ENCODE results near the gene SNUPN.

Gene SNUPN

DNA sequence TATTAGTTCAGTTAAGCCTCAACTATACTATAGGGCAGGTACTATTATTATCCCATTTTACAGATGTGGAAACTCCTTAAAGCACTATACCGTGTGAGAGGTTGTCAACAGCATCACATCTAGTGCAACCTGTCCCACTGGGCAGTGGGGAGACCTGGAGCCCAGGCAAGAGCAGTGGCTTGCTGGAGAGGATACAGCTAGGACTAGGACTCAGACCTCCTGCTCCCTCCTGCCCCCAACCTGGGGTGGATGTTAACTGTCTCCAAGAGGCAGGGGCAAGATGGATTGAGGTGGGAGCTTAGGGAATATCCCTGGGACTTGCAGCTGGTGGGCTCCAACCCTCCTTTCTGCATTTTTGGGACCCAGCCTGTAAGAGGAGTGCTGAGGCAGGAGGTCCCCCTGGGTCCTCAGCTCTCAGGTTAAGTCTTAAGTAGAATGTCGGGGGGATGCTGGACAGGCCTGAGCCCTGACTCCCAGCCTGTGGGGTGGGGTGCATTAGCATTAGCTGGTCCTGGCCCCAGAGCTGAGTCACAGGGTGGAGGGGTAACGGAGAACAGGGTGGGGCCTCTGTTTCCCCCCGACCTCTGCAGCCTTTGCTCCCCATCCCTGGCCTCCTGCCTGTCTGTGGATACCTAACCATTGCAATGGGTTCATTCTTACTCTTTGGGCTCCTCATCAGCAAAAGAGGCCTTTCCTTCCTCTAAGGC lies 28.8 kb upstream of the SNUPN start:
- FAIRE-seq (no peak), DNase-seq (ENCODE audit: low spot score) (no peak)

DNA sequence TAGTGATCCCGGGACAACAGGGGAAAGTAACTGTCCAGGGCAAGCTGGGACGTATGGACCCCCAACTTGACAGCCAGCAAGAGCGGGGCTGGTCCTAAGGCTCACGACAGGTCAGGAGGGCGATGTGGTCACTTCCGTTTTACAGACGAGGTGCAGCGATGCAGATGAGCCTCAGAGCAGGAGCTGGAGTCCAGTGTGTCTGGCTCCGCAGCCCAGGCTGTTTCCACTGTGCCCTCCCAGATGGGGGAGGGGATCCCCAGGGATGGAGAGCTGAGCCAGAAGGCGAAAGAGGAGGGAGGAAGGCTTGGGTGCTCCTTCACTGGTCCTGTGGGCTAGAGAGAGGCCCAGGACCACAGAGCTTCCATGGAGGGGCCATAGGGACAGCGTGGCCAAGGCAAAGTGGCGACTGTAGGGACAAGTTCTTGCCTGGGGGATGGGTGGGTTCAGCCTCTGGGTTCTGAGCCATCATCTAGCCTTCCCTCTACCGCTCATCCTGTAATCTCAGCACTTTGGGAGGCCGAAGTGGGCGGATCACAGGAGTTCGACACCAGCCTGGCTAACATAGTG lies 27.9 kb upstream of the SNUPN start:
- FAIRE-seq (peak; percentile 9), DNase-seq (ENCODE audit: low spot score) (no peak)

DNA sequence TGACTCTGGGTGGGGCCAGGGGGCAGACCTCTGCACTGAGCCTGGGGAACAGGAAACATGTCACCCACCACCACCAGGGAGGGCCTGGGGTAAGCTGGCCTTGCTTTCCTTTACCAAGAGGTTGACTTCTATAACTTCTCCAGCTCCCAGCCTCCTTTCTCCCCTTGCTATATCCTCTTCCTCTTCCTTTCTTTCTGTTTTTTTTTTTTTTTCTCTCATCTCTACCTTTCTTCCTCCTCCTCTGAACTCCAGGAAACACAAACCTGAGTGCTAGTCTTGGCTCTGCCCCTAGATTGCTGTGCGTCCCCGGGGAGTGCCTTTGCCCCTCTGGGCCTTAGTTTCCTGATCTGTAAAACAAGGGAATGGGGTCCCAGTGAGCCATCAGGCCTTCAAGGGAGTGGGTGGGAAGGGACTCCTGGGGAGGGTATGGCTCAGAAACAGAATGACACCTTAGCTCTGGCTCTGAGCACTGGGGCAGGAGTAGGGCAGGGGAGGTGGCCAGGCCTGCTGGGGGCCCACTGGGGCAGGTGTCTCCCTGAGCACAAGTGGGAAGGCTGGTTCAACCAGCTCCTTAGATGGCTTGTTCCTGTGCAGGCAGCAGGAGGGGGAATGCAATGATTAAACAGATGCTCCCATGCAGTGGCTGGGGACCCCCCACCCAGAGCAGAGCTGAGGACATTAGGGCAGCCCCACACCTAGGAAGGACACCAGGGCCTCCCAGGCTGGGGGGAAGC lies 26.5 kb upstream of the SNUPN start:
- DNase-seq (ENCODE audit: low spot score) = no peak
- no peak for FAIRE-seq

DNA sequence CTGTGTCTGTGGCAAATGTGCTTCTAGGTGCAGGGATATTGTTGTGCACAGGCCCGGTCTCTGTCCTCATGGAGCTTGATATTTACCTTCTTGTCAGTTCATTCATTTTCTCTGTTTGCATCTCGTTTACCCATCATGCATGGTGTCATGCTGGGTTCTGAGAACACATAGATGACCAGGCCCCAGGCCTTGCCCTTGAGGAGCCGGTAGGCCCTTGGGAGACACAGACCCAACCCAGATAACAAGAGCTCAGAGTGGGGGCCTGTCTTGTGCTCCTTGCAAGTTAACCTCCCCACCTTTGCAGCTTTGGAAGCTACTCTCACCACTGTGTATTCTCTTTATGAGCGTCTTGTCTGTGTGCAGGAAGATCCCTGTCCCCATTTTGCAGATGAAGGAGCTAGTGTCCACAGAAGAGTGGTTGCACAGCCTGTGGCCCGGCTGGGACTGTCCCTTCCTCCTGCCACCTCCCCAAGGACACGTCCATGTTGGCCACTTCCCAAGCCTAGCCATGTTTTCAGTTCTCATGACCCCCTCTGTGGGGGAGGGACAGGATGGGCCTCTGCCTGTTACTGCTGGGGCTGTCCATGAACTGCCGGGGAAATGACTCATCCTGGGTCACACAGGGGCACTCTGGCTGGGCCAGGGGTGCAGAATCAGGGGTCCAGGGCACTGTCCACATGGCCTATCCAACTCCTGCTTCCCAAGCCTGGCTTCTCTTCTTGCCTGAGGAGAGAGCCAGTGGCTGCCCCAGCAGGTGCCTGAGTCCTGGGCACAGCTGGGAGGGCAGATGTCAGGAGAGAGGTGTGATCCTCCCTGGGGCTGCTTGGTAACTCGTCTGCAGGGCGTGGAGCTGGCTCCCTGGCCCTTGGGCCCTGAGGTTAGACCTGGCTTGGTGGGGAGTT lies 25.6 kb upstream of the SNUPN start:
- FAIRE-seq (no peak), DNase-seq (ENCODE audit: low spot score) (peak; percentile 41)

DNA sequence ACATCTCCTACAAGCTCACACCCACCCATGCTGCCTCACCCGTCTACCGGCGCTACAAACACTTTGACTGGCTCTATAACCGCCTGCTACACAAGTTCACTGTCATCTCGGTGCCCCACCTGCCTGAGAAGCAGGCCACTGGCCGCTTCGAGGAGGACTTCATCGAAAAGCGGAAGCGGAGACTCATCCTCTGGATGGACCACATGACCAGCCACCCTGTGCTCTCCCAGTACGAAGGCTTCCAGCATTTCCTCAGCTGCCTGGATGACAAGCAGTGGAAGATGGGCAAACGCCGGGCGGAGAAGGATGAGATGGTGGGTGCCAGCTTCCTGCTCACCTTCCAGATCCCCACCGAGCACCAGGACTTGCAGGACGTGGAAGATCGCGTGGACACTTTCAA lies 24.3 kb upstream of the SNUPN start:
- DNase-seq (ENCODE audit: low spot score) (no peak), FAIRE-seq (no peak)

DNA sequence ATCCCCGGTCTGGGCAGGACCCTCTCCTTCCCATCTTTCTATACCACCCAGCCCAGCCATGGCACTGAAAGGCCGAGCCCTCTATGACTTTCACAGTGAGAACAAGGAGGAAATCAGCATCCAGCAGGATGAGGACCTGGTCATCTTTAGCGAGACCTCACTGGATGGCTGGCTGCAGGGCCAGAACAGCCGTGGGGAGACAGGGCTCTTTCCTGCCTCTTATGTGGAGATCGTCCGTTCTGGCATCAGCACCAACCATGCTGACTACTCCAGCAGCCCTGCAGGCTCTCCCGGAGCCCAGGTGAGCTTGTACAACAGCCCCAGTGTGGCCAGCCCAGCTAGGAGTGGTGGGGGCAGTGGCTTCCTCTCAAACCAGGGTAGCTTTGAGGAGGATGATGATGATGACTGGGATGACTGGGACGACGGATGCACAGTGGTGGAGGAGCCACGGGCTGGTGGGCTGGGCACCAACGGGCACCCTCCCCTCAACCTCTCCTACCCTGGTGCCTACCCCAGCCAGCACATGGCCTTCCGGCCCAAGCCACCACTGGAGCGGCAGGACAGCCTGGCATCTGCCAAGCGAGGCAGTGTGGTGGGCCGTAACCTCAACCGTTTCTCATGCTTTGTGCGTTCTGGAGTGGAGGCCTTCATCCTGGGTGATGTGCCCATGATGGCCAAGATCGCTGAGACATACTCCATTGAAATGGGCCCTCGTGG lies 23.7 kb upstream of the SNUPN start:
- no peak for DNase-seq (ENCODE audit: low spot score)
- no peak for FAIRE-seq

- DNase-seq (ENCODE audit: low spot score) (peak; percentile 50), FAIRE-seq (no peak)
These were observed 22.9 kb upstream of the SNUPN start for GRCh38 chr15:75648156-75649000.

- FAIRE-seq (no peak), DNase-seq (ENCODE audit: low spot score) (peak; percentile 86)
These were observed 22.0 kb upstream of the SNUPN start, which contains the start of gene SNX33 for GRCh38 chr15:75647370-75648155. Gene SNX33, plus strand, starts transcription at chr15:75647912. Its CDS starts 1,191 bp downstream, at chr15:75649103.

DNA sequence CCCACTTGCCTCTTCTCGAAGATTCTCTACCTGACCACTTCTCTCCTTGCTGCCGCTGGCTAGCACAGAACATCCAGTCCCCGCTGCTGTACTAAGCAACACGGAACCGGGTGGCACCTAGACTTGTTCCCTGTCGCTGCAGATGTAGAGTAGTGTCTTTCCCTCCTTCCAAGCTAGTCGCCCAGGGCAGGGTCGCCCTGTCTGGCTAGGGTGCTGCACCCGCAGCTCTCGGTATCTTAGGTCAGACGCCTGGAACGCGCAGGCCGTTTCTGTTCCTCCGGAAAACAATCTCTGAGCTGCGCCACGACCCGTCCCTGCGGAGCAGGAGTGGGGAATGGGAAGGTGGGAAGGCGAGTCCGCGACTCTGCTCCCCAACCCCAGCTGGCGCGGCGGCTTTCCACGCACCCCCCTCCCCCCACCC lies 21.4 kb upstream of the SNUPN start:
- DNase-seq (ENCODE audit: low spot score) (no peak), FAIRE-seq (no peak)

DNA sequence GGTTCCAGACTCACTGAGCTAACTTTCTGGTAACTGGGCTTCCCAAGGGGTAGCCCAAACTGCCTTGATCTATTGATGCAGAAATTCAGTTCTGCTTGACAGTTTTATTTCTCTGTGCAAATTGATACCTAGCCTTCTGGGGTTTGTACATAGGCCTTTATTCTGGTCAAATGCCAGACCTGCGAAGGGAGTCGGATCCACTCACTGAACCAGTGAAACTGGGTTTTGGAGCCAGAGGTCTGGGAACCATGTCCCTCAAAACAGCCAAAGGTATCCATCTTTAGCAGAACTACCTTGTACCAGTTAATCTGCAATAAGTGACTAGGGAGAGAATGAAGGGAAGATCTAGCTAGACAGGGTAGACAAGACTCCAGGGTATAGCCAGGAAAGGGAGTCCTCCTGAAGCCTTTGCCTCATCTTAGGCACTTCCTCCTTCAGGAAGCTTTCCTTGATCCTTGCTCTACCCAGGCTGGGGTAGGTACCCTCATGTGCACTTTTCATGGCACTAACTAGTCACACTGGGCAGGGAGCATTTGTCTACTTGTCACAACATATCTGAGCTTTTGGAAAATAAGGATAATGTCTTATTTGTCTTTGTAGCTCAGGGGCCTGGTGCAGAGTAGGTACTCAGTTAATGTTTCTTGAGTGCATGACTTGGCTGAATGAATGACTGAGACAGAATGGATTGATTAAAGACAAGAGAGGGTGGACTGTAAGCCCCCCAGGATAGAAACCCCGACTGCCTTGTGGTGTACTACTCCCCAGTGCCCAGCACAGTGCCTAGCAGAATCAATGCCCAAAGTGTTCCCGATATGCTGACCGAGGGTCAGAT lies 20.8 kb upstream of the SNUPN start:
- DNase-seq (ENCODE audit: low spot score) = no peak
- no peak for FAIRE-seq

- DNase-seq (ENCODE audit: low spot score) (no peak), FAIRE-seq (no peak)
These were observed 18.9 kb upstream of the SNUPN start for GRCh38 chr15:75644376-75644775.

DNA sequence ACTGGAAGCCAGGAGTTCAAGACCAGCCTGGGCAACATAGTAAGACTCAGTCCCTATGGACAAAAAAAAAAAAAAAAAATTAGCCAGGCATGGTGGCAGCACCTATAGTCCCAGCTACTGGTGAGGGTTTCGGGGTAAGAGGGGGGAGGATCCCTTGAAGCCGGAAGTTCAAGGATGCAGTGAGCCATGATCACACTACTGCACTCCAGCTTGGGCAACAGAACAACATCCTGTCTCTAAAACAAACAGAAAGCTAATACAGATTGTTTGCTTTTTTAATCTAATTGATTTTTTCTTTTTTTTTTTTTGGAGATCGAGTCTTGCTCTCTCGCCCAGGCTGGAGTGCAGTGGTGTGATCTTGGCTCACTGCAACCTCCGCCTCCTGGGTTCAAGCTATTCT lies 16.1 kb upstream of the SNUPN start:
- FAIRE-seq = no peak
- DNase-seq (ENCODE audit: low spot score) = no peak

DNA sequence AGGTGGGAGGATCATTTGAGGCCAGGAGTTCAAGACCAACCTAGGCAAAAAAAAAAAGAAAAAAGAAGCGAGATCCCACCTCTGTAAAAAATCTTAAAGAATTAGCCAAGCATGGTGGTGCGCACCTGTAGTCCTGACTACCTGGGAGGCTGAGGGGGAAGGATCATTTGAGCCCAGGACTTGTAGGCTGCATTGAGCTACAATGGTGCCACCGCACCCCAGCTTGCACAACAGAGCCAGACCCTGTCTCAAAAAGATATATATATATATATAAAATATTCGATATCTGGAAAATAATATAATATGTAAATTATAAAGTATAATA lies 15.6 kb upstream of the SNUPN start:
- FAIRE-seq (no peak), DNase-seq (ENCODE audit: low spot score) (no peak)

DNA sequence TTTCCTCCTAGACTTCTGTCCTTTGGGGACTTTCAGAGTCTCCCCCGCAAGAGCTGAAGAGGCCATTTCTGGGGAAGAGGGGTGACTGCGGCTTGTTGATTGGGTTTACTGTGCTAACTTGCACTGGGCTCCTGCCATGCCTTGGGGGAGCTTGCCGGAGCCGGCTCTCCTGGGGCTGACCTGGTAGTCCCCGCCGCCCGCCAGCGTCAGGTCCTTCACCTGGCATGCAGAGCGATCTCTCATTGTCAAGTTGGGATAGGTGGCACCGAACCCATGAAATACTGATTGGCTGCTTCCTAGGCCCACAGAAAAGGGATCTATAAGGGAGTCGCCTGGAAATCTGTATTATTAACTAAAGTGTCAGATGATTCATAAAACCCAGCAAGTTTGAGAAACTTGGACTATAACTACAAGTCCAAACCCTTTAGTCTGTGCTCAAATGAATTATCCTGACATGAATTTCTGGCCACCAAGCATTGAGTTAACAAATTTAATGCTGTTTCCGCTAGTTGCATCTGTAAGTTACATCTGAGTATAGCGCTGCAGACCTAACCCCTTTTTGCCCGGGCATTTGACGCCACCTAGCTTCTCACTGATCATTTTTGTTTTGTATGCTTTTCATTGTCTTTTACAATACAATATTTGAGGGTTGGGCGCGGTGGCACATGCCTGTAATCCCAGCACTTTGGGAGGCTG lies 15.1 kb upstream of the SNUPN start:
- FAIRE-seq = no peak
- DNase-seq (ENCODE audit: low spot score) = peak; percentile 39

- FAIRE-seq (peak; percentile 76), DNase-seq (ENCODE audit: low spot score) (peak; percentile 97)
These were observed 14.4 kb upstream of the SNUPN start, which contains the start of gene IMP3 for GRCh38 chr15:75639709-75640482. Gene IMP3, minus strand, starts transcription at chr15:75640224. Its CDS starts 56 bp downstream, at chr15:75640168.

DNA sequence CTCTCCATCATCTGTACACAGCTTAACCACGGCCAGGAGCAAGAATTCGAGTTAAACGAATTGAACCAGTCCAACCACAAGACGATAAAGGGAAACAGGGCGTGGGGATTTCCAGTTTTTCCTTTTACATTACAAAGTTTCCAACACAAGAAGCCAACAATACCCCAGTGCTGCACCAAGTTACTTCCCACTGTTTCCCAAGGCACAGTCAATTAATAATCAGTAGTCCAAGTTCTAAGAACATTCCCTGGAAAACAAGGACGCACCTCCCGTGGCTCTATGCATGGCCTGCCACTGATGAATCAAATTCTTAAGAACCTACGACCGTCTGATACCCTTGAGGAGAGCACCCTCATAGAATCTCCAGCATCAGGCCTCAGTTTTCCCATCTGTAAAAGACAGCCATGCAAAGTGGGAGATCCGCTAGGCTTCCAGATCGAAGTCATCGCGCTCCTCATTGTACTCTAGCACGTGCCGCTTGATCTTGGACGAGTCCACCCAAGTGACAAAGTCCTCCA lies 13.7 kb upstream of the SNUPN start:
- no peak for DNase-seq (ENCODE audit: low spot score)
- FAIRE-seq = no peak
